ENCODE data around the gene RABEP1.

The RABEP1 gene

DNA sequence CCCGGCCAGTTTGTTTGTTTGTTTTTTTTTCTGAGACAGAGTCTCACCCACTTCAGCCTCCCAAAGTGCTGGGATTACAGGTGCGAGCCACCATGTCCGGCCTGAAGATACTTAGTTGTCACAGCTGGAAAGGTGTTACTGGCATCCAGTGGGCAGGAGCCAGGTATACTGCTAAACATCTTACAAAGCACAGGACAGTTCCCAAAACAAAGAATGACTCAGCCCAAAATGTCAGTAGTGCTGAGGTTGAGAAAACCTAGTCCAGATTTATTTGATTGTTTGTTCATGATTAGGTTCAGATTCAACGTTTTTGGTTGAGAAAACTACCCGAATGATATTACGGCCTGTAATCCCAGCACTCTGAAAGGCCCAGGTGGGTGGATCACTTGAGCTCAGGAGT, 18.6 kb upstream of the RABEP1 start (continued):
- TF ChIP-seq, protein P1, sequence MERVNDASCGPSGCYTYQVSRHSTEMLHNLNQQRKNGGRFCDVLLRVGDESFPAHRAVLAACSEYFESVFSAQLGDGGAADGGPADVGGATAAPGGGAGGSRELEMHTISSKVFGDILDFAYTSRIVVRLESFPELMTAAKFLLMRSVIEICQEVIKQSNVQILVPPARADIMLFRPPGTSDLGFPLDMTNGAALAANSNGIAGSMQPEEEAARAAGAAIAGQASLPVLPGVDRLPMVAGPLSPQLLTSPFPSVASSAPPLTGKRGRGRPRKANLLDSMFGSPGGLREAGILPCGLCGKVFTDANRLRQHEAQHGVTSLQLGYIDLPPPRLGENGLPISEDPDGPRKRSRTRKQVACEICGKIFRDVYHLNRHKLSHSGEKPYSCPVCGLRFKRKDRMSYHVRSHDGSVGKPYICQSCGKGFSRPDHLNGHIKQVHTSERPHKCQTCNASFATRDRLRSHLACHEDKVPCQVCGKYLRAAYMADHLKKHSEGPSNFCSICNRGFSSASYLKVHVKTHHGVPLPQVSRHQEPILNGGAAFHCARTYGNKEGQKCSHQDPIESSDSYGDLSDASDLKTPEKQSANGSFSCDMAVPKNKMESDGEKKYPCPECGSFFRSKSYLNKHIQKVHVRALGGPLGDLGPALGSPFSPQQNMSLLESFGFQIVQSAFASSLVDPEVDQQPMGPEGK (CRISPR knock-in tag; IDR thresholded peaks at IDR 0.05; ENCODE audit: borderline replicate concordance): no peak
- TF ChIP-seq ARNTL (CRISPR knock-in tag; IDR thresholded peaks at IDR 0.05; ENCODE audit: borderline replicate concordance, low read depth) (no peak), SNAI2 (CRISPR knock-in tag; IDR thresholded peaks at IDR 0.05) (no peak)

DNA sequence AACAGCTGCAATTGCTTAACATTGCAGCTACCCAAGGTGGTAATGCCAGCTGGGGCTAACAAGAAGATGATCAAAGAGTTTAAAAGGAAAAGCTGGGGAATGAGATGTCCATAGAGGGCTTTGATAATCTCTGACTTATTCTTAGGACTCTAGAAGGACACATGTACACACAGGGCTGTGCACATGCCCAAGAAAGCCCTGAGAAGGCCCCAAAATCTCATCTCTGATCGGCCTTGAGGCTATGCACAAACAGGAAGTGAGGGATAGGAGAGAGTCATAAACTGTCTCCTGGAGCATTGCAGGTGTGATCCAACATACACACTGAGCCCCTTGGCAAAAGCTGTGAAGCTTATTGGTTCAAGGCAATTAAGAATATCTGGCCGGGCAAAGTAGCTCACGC, 17.2 kb upstream of the RABEP1 start:
- TF ChIP-seq ZNF8 (CRISPR knock-in tag; IDR thresholded peaks at IDR 0.05) (no peak), RARB (CRISPR knock-in tag; IDR thresholded peaks at IDR 0.05) (no peak), ISL1 (CRISPR knock-in tag; IDR thresholded peaks at IDR 0.05) (no peak), CSDC2 (CRISPR knock-in tag; IDR thresholded peaks at IDR 0.05) (no peak), GLIS3 (CRISPR knock-in tag; IDR thresholded peaks at IDR 0.05) (no peak), TOX (CRISPR knock-in tag; IDR thresholded peaks at IDR 0.05; ENCODE audit: borderline replicate concordance) (no peak), ZFP3 (CRISPR knock-in tag; IDR thresholded peaks at IDR 0.05) (no peak), ZNF70 (CRISPR knock-in tag; IDR thresholded peaks at IDR 0.05) (no peak), BACH2 (CRISPR knock-in tag; IDR thresholded peaks at IDR 0.05; ENCODE audit: borderline replicate concordance) (no peak), SNAI2 (CRISPR knock-in tag; IDR thresholded peaks at IDR 0.05) (no peak), ZFP30 (CRISPR knock-in tag; IDR thresholded peaks at IDR 0.05) (no peak), ZC3H10 (CRISPR knock-in tag; IDR thresholded peaks at IDR 0.05) (no peak), ZNF565 (CRISPR knock-in tag; conservative IDR thresholded peaks at IDR 0.05; ENCODE audit: low read depth) (no peak), PPARA (CRISPR knock-in tag; IDR thresholded peaks at IDR 0.05; ENCODE audit: borderline replicate concordance) (no peak)
- TF ChIP-seq, protein P2, sequence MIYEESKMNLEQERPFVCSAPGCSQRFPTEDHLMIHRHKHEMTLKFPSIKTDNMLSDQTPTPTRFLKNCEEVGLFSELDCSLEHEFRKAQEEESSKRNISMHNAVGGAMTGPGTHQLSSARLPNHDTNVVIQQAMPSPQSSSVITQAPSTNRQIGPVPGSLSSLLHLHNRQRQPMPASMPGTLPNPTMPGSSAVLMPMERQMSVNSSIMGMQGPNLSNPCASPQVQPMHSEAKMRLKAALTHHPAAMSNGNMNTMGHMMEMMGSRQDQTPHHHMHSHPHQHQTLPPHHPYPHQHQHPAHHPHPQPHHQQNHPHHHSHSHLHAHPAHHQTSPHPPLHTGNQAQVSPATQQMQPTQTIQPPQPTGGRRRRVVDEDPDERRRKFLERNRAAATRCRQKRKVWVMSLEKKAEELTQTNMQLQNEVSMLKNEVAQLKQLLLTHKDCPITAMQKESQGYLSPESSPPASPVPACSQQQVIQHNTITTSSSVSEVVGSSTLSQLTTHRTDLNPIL (CRISPR knock-in tag; IDR thresholded peaks at IDR 0.05; ENCODE audit: low read depth): no peak
- TF ChIP-seq, protein P3, sequence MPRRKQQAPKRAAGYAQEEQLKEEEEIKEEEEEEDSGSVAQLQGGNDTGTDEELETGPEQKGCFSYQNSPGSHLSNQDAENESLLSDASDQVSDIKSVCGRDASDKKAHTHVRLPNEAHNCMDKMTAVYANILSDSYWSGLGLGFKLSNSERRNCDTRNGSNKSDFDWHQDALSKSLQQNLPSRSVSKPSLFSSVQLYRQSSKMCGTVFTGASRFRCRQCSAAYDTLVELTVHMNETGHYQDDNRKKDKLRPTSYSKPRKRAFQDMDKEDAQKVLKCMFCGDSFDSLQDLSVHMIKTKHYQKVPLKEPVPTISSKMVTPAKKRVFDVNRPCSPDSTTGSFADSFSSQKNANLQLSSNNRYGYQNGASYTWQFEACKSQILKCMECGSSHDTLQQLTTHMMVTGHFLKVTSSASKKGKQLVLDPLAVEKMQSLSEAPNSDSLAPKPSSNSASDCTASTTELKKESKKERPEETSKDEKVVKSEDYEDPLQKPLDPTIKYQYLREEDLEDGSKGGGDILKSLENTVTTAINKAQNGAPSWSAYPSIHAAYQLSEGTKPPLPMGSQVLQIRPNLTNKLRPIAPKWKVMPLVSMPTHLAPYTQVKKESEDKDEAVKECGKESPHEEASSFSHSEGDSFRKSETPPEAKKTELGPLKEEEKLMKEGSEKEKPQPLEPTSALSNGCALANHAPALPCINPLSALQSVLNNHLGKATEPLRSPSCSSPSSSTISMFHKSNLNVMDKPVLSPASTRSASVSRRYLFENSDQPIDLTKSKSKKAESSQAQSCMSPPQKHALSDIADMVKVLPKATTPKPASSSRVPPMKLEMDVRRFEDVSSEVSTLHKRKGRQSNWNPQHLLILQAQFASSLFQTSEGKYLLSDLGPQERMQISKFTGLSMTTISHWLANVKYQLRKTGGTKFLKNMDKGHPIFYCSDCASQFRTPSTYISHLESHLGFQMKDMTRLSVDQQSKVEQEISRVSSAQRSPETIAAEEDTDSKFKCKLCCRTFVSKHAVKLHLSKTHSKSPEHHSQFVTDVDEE (CRISPR knock-in tag; IDR thresholded peaks at IDR 0.05): no peak
- TF ChIP-seq, protein P4, sequence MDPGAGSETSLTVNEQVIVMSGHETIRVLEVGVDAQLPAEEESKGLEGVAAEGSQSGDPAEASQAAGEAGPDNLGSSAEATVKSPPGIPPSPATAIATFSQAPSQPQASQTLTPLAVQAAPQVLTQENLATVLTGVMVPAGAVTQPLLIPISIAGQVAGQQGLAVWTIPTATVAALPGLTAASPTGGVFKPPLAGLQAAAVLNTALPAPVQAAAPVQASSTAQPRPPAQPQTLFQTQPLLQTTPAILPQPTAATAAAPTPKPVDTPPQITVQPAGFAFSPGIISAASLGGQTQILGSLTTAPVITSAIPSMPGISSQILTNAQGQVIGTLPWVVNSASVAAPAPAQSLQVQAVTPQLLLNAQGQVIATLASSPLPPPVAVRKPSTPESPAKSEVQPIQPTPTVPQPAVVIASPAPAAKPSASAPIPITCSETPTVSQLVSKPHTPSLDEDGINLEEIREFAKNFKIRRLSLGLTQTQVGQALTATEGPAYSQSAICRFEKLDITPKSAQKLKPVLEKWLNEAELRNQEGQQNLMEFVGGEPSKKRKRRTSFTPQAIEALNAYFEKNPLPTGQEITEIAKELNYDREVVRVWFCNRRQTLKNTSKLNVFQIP (CRISPR knock-in tag; IDR thresholded peaks at IDR 0.05; ENCODE audit: borderline replicate concordance, low read depth): no peak
- no peak for ATAC-seq

DNA sequence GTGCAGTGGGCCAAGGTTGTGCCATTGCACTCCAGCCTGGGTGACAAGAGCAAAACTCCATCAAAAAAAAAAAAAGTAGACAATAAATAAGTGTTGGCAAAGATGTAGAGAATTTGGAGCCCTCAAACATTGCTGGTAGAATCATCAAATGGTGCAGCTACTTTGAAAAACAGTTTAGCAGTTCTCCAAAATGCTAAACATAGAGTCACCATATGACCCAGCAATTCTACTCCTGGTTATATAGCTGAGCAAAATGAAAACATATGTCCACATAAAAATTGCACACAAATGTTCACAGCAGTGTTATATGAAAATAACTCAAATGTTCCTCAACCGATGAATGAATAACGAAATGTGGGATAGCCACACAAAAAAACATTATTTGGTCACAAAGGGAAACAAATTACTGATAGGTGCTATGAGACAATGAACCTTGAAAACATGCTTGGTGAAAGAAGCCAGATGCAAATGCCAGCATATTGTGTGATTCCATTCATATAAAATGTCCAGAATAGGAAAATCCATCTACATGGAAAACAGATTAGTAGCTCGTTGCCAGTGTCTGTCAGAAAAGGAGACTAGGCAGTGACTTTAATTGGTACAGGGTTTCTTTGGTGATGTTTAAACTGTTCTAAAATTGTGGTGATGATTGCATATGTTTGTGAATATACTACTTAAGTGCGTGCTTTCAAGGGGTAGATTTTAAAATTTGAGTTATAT, 12.7 kb upstream of the RABEP1 start:
- TF ChIP-seq GLIS3 (CRISPR knock-in tag; IDR thresholded peaks at IDR 0.05): no peak
- no peak for TF ChIP-seq RARB (CRISPR knock-in tag; IDR thresholded peaks at IDR 0.05)
- TF ChIP-seq ARNTL (CRISPR knock-in tag; IDR thresholded peaks at IDR 0.05; ENCODE audit: borderline replicate concordance, low read depth): no peak
- ATAC-seq: no peak

DNA sequence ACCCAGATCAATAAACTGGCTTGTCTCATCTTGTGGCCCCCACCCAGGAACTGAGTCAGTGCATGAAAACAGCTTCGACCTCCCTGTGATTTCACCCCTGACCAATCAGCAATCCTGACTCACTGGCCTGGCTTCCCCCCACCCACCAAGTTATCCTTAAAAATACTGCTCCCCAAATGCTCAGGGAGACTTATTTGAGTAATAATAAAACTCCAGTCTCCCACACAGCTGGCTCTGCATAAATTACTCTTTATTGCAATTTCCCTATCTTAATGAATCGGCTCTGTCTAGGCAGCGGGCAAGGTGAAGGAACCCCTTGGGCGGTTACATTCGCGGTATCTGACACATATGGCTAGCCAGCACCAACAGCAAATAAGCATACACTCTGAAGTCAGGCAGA, 9.8 kb upstream of the RABEP1 start:
- peak; percentile 43; the same call in 2 of the 3 replicates for ATAC-seq
- TF ChIP-seq PPARA (CRISPR knock-in tag; IDR thresholded peaks at IDR 0.05; ENCODE audit: borderline replicate concordance) (no peak), SNAI2 (CRISPR knock-in tag; IDR thresholded peaks at IDR 0.05) (no peak), BACH2 (CRISPR knock-in tag; IDR thresholded peaks at IDR 0.05; ENCODE audit: borderline replicate concordance) (no peak), ZC3H10 (CRISPR knock-in tag; IDR thresholded peaks at IDR 0.05) (no peak), ZNF565 (CRISPR knock-in tag; conservative IDR thresholded peaks at IDR 0.05; ENCODE audit: low read depth) (no peak)
- TF ChIP-seq, protein P1 (CRISPR knock-in tag; IDR thresholded peaks at IDR 0.05; ENCODE audit: borderline replicate concordance): no peak
- TF ChIP-seq, protein P2 (CRISPR knock-in tag; IDR thresholded peaks at IDR 0.05; ENCODE audit: low read depth): no peak
- TF ChIP-seq, protein P3 (CRISPR knock-in tag; IDR thresholded peaks at IDR 0.05): no peak

All from SK-N-SH treated with all-trans-retinoic acid at 6 μM for 48 hours (cell line).